GM23338 (cell line): ENCODE results near the gene PGF. TPM values are rescaled to one million over a fixed set of nuclear protein-coding genes. Genes with fewer than 3 reads are reported as not detected.
"Not testable (repeated sequence)": the region's sequence is repeated elsewhere in the genome, so short reads cannot be mapped to it uniquely, and the experiment has no call there.

Source experiments
- ATAC-seq: fragments of 200-7000 bp; cut with Tn5 transposase; 3 replicates; pipeline ENCODE4 v1.9.1; 2020
- DNase-seq: peaks from one replicate; pipeline ENCODE4 v3.0.0-alpha.2; 2015; ENCODE audit warnings: low spot score
- H2AFZ ChIP-seq: fragments of 200-600 bp; sonication (generic); 2 replicates; pipeline ENCODE4 v1.8.0; 2016; ENCODE audit warnings: antibody characterized with exemption, mild to moderate bottlenecking, moderate library complexity
- H3F3A ChIP-seq: fragments of 200-600 bp; sonication (generic); replicated peaks from 2 replicates; pipeline ENCODE4 v1.8.0; 2017; ENCODE audit warnings: antibody characterized with exemption, mixed run types, low read depth
- H3K27ac ChIP-seq: fragments of 200-600 bp; sonication (generic); 2 replicates; pipeline ENCODE4 v1.6.1; 2016; ENCODE audit warnings: low read depth
- H3K27me3 ChIP-seq: fragments of 200-600 bp; sonication (generic); 2 replicates; pipeline ENCODE4 v1.8.0; 2016; ENCODE audit warnings: mild to moderate bottlenecking, mixed run types, moderate library complexity; ENCODE audit not compliant: insufficient read depth
- H3K36me3 ChIP-seq: fragments of 200-600 bp; sonication (generic); 2 replicates; pipeline ENCODE4 v1.8.0; 2016; ENCODE audit warnings: mild to moderate bottlenecking; ENCODE audit not compliant: insufficient read depth
- H3K4me1 ChIP-seq: fragments of 200-600 bp; sonication (generic); 2 replicates; pipeline ENCODE4 v1.8.0; 2016; ENCODE audit warnings: mild to moderate bottlenecking, moderate library complexity; ENCODE audit not compliant: insufficient read depth
- H3K4me2 ChIP-seq: fragments of 200-600 bp; sonication (generic); 2 replicates; pipeline ENCODE4 v1.7.1; 2017; ENCODE audit warnings: mixed run types
- H3K4me3 ChIP-seq: fragments of 200-600 bp; sonication (generic); 2 replicates; pipeline ENCODE4 v1.6.1; 2016; ENCODE audit warnings: mixed run types
- H3K79me2 ChIP-seq: fragments of 200-600 bp; sonication (generic); replicated peaks from 2 replicates; pipeline ENCODE4 v1.8.0; 2017; ENCODE audit warnings: mild to moderate bottlenecking; ENCODE audit not compliant: insufficient read depth
- H3K9me2 ChIP-seq: fragments of 200-600 bp; sonication (generic); 2 replicates; pipeline ENCODE4 v1.8.0; 2017; ENCODE audit not compliant: insufficient read depth
- H4K20me1 ChIP-seq: fragments of 200-600 bp; sonication (generic); replicated peaks from 2 replicates; pipeline ENCODE4 v1.8.0; 2017; ENCODE audit warnings: mild to moderate bottlenecking; ENCODE audit not compliant: insufficient read depth
- H3K27ac Mint-ChIP-seq: 2 replicates; pipeline ENCODE4 v1.8.0; 2020; ENCODE audit warnings: inconsistent platforms, mild to moderate bottlenecking, moderate library complexity, mixed read lengths
- H3K27me3 Mint-ChIP-seq: 3 replicates; pipeline ENCODE4 v1.8.0; 2022; ENCODE audit warnings: low read depth, mild to moderate bottlenecking, moderate library complexity, mixed read lengths, inconsistent platforms; ENCODE audit not compliant: insufficient read depth, poor library complexity
- H3K36me3 Mint-ChIP-seq: 3 replicates; pipeline ENCODE4 v1.8.0; 2021; ENCODE audit warnings: low read depth, mild to moderate bottlenecking, inconsistent platforms, moderate library complexity, mixed read lengths
- H3K4me1 Mint-ChIP-seq: 3 replicates; pipeline ENCODE4 v1.8.0; 2020; ENCODE audit warnings: mild to moderate bottlenecking, inconsistent platforms, mixed read lengths
- H3K4me3 Mint-ChIP-seq: 3 replicates; pipeline ENCODE4 v1.8.0; 2021; ENCODE audit warnings: moderate library complexity, mild to moderate bottlenecking, inconsistent platforms, mixed read lengths
- H3K9me3 Mint-ChIP-seq: 3 replicates; pipeline ENCODE4 v1.8.0; 2020; ENCODE audit warnings: moderate library complexity, mild to moderate bottlenecking, inconsistent platforms, mixed read lengths
- ETS1 ChIP-seq: IDR thresholded peaks from 2 replicates; pipeline ENCODE4 v1.6.1; 2016; ENCODE audit warnings: antibody characterized with exemption
- POLR2AphosphoS5 ChIP-seq: IDR thresholded peaks from 2 replicates; pipeline ENCODE4 v1.6.1; 2016; ENCODE audit warnings: antibody characterized with exemption, low read depth
- ZNF462 ChIP-seq: fragments of 250-450 bp; sonication (Bioruptor Pico); IDR thresholded peaks from 2 replicates; pipeline ENCODE4 v1.5.0; 2020; ENCODE audit warnings: mild to moderate bottlenecking, moderate library complexity
- polyA plus RNA-seq: library from polyadenylated mRNA; unstranded; fragments of >200 nt; fragmentation: Nextera tagmentation; extraction: Ambion mirVana; gene quantifications from 2 replicates; pipeline ENCODE4 v1.2.1, GENCODE V29; 2016
- total RNA-seq: library from RNA; depleted of rRNA; stranded (reverse); fragments of >200 nt; shearing (Covaris generic); gene quantifications from 2 replicates; pipeline ENCODE4 v1.2.3, GENCODE V29; 2014

PGF gene
- total and polyA plus RNA-seq, 2 experiments from 2014 or later, result 2.9 to 6.3 TPM

- H3K27ac ChIP-seq, H3K4me3 ChIP-seq, H2AFZ ChIP-seq, H3K36me3 ChIP-seq, H3K79me2 ChIP-seq, H3K36me3 Mint-ChIP-seq, H3F3A ChIP-seq, H3K27ac Mint-ChIP-seq, H3K4me3 Mint-ChIP-seq, H4K20me1 ChIP-seq, H3K9me3 Mint-ChIP-seq, H3K27me3 Mint-ChIP-seq, H3K4me2 ChIP-seq, H3K9me2 ChIP-seq, H3K4me1 ChIP-seq, H3K27me3 ChIP-seq, DNase-seq, ATAC-seq, H3K4me1 Mint-ChIP-seq: not testable (repeated sequence)
Observed at GRCh38 chr14:74994182-74994581, 38.8 kb upstream of the PGF start.

GRCh38 chr14:74988993-74989392 lies 33.6 kb upstream of the PGF start:
- peaks cover 6% of the 10 kb centered on the region for H3K27me3 Mint-ChIP-seq
- Histone ChIP-seq H2AFZ (peak overlapping the region; percentile 92), H3K27ac (no peak overlapping the region), H3K36me3 (no peaks in the 10 kb centered on the region), H3K4me1 (peaks cover 7% of the 10 kb centered on the region; the same call in 1 of the 2 replicates), H3K79me2 (no peaks in the 10 kb centered on the region), H3K4me2 (no peak overlapping the region), H4K20me1 (no peaks in the 10 kb centered on the region), H3K9me2 (no peaks in the 10 kb centered on the region), H3K27me3 (no peaks in the 10 kb centered on the region), H3K4me3 (no peak overlapping the region), H3F3A (no peaks in the 10 kb centered on the region)
- DNase-seq (peak; percentile 56), ATAC-seq (peak; percentile 69)
- H3K9me3 Mint-ChIP-seq, result no peaks in the 10 kb centered on the region
- H3K4me3 Mint-ChIP-seq, result no peak overlapping the region
- H3K27ac Mint-ChIP-seq, result no peak overlapping the region
- no peak for TF ChIP-seq POLR2AphosphoS5
- 0 out of 2 replicates have a peak, but pooled peaks have one; percentile 31 for TF ChIP-seq ETS1
- TF ChIP-seq ZNF462 (CRISPR knock-in tag), result no peak
- H3K36me3 Mint-ChIP-seq, result no peaks in the 10 kb centered on the region
- peaks cover 8% of the 10 kb centered on the region for H3K4me1 Mint-ChIP-seq
